NCI-H345 (cell line): ENCODE measurements around the gene ZNF821.
"Not testable (repeated sequence)": the region's sequence is repeated elsewhere in the genome, so short reads cannot be mapped to it uniquely, and the experiment has no call there.

Experiments
- DNase-seq: peaks from one replicate; lab custom pipeline; 2025; lab: John Stamatoyannopoulos, UW

The ZNF821 gene

GRCh38 chr16:71902656-71903365 lies 18.8 kb upstream of the ZNF821 start:
- DNase-seq: no peak

GRCh38 chr16:71899171-71899570 lies 15.2 kb upstream of the ZNF821 start:
- no peak for DNase-seq

- no peak for DNase-seq
Measured at GRCh38 chr16:71896764-71897368, 12.9 kb upstream of the ZNF821 start.

DNA sequence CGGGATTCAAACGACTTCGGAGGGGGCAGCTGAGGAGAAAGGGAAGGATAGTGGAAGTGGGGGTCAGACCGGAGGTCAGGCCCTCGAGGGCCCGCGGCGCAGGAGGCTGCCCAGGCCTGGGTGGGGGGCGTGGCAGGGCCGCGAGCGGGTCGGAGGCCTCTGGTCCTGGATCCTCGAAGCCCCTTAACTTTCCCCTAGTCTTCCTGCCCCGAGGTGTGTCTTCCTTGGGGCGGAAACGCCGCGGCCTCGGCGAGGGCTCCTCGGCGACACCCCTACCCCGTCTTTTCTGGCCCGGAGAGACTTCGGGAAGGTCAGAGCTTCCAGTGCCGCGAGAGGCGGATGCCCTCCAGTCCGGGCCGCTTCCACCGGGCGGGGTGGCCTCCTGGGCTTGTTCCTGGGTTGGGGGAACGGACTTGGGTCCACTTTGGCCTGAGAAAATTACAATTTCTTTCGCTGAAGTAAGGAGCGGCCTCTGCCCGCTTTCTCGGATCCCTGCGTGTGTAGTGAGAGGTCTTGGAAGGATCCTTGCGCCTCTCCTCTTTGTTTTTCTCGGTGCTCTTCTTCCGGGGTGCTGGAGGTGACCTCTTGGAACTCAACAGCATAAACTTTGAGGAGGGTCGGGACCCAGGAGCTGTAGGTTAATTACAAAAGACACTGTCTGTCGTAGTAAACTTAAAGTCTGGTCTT lies 11.8 kb upstream of the ZNF821 start:
- peak; percentile 1 for DNase-seq

- DNase-seq: peak; percentile 96
Measured at GRCh38 chr16:71894921-71895678, 11.1 kb upstream of the ZNF821 start, which contains the start of gene IST1. Gene IST1 (plus strand): TSS chr16:71895531. CDS start chr16:71915641, 20,110 bp downstream.

DNA sequence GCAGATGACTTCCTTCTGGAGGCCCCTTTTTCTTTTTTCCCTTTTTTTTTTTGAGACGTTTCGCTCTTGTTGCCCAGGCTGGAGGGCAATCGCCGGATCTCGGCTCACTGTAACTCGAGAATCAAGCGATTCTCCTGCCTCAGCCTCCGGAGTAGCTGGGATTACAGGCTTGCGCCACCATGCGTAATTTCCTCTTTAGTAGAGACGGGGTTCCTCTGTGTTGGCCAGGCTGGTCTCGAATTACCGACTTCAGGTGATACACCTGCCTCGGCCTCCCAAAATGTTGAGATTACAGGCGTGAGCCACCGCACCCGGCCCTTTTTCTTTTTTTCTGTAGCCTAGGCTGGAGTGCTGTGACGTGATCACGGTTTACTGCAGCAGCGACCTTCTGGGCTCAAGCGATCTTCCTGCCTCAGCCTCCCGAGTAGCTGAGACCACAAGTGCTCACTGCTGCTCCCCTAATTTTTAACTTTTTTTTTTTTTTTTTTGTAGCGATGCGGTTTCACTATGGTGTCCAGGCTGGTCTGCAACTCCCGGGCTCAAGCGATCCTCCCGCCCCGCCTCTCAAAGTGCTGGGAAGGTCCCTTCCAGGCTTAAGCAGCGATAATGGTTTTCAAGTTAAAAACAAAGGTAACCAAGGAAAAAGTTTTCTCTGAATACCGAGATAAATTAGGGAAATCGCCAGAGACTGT lies 10.4 kb upstream of the ZNF821 start:
- peak; percentile 52 for DNase-seq

DNA sequence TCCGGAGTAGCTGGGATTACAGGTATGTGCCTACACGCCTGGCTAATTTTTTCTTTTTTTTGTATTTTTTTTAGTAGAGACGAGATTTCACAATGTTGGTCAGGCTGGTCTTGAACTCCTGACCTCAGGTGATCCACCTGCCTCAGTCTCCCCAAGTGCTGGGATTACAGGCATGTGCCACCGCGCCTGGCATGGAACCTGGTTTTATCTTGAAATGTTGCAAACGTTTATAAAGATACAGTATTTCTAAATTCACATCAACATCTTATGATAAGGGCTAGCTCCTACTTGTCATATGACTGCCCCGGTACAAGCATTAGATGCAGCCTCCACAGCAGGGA lies 9.9 kb upstream of the ZNF821 start:
- no peak for DNase-seq

GRCh38 chr16:71889147-71889546 lies 5.2 kb upstream of the ZNF821 start:
- DNase-seq: no peak

GRCh38 chr16:71885261-71885650 lies 1.3 kb upstream of the ZNF821 start:
- DNase-seq: no peak

- peak; percentile 35 for DNase-seq
Measured at GRCh38 chr16:71883168-71883848, 674 bp downstream of the ZNF821 start.

DNA sequence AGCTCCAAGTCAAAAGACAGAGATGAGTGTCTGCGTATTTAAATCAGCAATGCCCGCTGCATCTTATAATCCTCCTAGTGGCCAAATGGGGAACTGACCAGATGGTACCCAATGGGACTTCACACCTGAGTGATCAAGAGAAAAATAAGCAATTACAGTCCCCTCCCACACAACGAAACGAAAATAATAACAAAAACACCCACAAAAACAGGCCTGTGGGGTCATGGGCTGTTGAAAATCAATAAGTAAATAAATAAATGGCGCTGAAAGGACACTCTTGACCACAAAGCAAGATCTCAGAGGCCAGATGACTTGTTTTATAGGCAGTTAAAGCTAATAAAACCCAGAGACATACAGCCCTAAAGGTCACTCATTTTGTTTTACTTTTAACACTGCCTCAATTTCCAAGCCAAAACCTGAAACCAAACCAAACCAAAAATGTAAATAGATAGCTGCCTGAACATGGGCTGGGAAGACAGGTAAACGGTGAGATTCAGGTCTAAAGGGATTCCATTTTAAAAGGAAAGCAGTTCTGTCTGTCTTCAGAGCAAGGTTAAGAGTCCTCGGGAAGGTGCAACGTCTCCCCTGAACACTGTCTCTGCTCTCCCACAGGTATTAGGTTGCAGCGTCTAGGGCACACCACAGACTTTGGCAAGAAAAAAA lies 1.3 kb downstream of the ZNF821 start:
- peak; percentile 68 for DNase-seq

- DNase-seq: no peak
Measured at GRCh38 chr16:71880176-71880575, 3.8 kb downstream of the ZNF821 start.

GRCh38 chr16:71878911-71879310 lies 5.1 kb downstream of the ZNF821 start:
- no peak for DNase-seq

DNA sequence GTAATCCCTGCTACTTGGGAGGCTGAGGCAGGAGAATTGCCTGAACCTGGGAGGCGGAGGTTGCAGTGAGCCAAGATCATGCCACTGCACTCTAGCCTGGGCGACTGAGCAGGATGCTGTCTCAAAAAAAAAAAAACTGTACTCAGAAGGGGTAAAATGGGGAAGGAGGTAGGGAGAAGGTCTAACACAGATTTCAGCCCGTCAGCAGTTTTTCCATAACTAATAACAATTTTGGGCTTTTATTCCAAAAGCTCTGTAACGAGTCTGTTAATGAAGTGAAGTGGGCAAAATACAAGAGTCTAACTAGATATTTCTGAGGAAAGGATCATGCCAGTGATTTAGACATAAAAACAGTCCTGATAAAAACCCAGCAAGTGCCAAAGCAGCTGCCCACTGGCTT lies 10.8 kb downstream of the ZNF821 start:
- DNase-seq: no peak

DNA sequence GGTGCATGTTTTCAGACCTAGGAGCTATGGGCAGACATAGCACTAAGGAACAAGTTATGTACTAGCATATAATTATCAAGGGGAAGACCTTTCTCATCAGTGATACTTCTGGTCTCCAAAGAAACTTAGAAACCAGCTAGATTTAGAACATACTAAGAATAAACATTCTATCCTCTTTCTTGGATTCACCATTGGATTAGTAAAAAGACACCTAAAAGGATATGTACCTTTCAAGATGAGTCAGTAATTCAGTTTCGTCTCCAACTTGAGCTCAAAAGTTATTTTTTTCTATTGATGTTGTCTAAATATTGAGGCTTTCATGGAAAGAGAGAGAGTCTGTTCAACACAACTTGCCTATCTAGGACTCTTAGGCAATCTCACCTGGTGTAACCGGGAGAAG lies 13.2 kb downstream of the ZNF821 start:
- no peak for DNase-seq

GRCh38 chr16:71869089-71869488 lies 14.9 kb downstream of the ZNF821 start:
- DNase-seq: no peak

DNA sequence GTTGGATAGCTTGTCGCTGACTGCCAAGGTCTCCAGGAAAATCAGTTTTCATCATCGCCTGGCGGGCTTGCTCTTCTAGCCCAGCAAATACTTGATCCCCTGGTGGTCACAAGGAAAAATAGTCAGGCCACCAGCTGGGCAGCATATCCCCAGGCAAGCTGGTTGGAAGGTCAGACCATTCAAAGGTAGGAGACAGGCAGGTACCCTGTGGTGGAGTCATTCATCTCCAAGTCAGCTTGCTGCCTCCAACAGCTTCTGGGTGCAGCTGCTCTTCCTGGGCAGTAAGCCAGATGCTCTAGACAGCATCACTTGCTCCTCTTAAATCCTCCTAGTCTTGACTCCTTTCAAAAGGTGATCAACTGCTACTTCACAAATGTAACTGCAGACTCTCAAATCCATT lies 16.0 kb downstream of the ZNF821 start:
- DNase-seq: peak; percentile 89

- not testable (repeated sequence) for DNase-seq
Measured at GRCh38 chr16:71867175-71867574, 16.8 kb downstream of the ZNF821 start.

DNA sequence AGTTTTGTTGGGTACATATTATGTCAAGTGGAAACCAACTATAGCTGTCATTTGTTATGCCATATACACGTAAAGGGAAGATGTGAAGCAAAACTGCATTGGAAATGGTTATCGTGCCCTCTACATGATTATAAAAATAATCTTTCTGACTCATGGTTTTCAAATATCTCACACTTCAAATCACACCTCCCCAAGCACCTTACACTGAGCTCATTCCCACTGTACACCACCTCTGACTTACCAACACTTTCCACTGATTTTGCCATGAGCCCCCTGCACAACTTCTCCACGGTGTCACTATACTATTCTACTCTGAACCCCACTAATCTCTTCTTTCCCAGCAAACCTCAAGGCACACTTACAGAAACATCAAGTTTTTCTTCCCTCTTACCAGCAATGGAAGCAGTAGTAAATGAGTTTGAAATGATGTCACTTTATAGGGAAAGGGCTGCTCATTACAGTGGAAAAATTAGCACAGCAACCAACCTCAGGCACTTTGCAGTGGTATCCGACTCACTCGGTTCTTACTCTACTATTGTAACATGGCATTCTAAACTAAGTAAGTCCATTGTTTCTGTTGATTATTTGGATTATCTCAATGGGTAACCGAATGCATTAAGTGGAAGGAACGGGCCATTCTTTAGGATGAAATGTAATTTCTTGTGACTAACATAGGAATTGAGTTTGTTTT lies 18.7 kb downstream of the ZNF821 start:
- DNase-seq: no peak

- DNase-seq: no peak
Measured at GRCh38 chr16:71863995-71864394, 20.0 kb downstream of the ZNF821 start.
